H9 (cell line): ENCODE results near the gene GUK1. TPM values are rescaled to one million over a fixed set of nuclear protein-coding genes. Genes with fewer than 3 reads are reported as not detected.

Experiments
- DNase-seq: peaks from one replicate; pipeline ENCODE4 v3.0.0-alpha.2; 2017
- H2AFZ ChIP-seq: one replicate; pipeline ENCODE4 v1.6.1; 2013; ENCODE audit warnings: mild to moderate bottlenecking, low read length, control low read depth, moderate library complexity
- H2AK5ac ChIP-seq: 2 replicates; pipeline ENCODE4 v1.6.1; 2013; ENCODE audit warnings: low read length, control low read depth, mixed read lengths; ENCODE audit not compliant: insufficient read length
- H2BK120ac ChIP-seq: one replicate; pipeline ENCODE4 v1.6.1; 2013; ENCODE audit warnings: low read depth, mild to moderate bottlenecking, low read length, control low read depth, inconsistent platforms; ENCODE audit not compliant: poor library complexity, severe bottlenecking
- H2BK12ac ChIP-seq: 2 replicates; pipeline ENCODE4 v1.6.1; 2013; ENCODE audit warnings: low read length, control low read depth, mixed read lengths, low read depth; ENCODE audit not compliant: insufficient read length
- H2BK15ac ChIP-seq: 2 replicates; pipeline ENCODE4 v1.6.1; 2013; ENCODE audit warnings: low read depth, low read length, control low read depth
- H2BK20ac ChIP-seq: one replicate; pipeline ENCODE4 v1.6.1; 2013; ENCODE audit warnings: low read depth, mild to moderate bottlenecking, low read length, control low read depth, inconsistent platforms; ENCODE audit not compliant: poor library complexity, severe bottlenecking
- H2BK5ac ChIP-seq: 2 replicates; pipeline ENCODE4 v1.6.1; 2013; ENCODE audit warnings: low read length, control low read depth, mixed read lengths; ENCODE audit not compliant: insufficient read length
- H3K14ac ChIP-seq: 2 replicates; pipeline ENCODE4 v1.6.1; 2013; ENCODE audit warnings: low read length, control low read depth; ENCODE audit not compliant: insufficient read depth
- H3K18ac ChIP-seq: 2 replicates; pipeline ENCODE4 v1.6.1; 2013; ENCODE audit warnings: low read depth, mild to moderate bottlenecking, mixed read lengths, low read length, control low read depth; ENCODE audit not compliant: insufficient read length
- H3K23ac ChIP-seq: 2 replicates; pipeline ENCODE4 v1.6.1; 2013; ENCODE audit warnings: low read length, control low read depth, mixed read lengths, low read depth; ENCODE audit not compliant: insufficient read length
- H3K23me2 ChIP-seq: 2 replicates; pipeline ENCODE4 v1.6.1; 2013; ENCODE audit warnings: low read depth, mild to moderate bottlenecking, mixed read lengths, low read length, control low read depth; ENCODE audit not compliant: insufficient read length, poor library complexity, severe bottlenecking
- H3K27ac ChIP-seq: 2 replicates; pipeline ENCODE4 v1.5.1; 2013; ENCODE audit warnings: low read length, control low read depth, mixed read lengths, low read depth; ENCODE audit not compliant: insufficient read length
- H3K27me3 ChIP-seq: 2 replicates; pipeline ENCODE4 v1.6.1; 2013; ENCODE audit warnings: low read length, control low read depth, inconsistent platforms; ENCODE audit not compliant: insufficient read depth
- H3K4ac ChIP-seq: 2 replicates; pipeline ENCODE4 v1.6.1; 2013; ENCODE audit warnings: low read depth, mild to moderate bottlenecking, control low read depth, inconsistent platforms, low read length, moderate library complexity
- H3K4me1 ChIP-seq: 2 replicates; pipeline ENCODE4 v1.6.1; 2013; ENCODE audit warnings: low read length, control low read depth, inconsistent platforms; ENCODE audit not compliant: insufficient read depth
- H3K4me2 ChIP-seq: 2 replicates; pipeline ENCODE4 v1.6.1; 2013; ENCODE audit warnings: low read length, control low read depth, mixed read lengths; ENCODE audit not compliant: insufficient read length, insufficient read depth
- H3K56ac ChIP-seq: 2 replicates; pipeline ENCODE4 v1.6.1; 2013; ENCODE audit warnings: low read depth, mild to moderate bottlenecking, mixed read lengths, low read length, control low read depth; ENCODE audit not compliant: insufficient read length
- H3K79me1 ChIP-seq: 2 replicates; pipeline ENCODE4 v1.6.1; 2013; ENCODE audit warnings: low read depth, mild to moderate bottlenecking, moderate library complexity, low read length, control low read depth, inconsistent platforms; ENCODE audit not compliant: insufficient read depth, poor library complexity, severe bottlenecking
- H3K79me2 ChIP-seq: 2 replicates; pipeline ENCODE4 v1.6.1; 2013; ENCODE audit warnings: low read length, control low read depth, inconsistent platforms; ENCODE audit not compliant: insufficient read depth
- H3K9ac ChIP-seq: 2 replicates; pipeline ENCODE4 v1.6.1; 2013; ENCODE audit warnings: low read length, control low read depth, mixed read lengths; ENCODE audit not compliant: insufficient read length; ENCODE audit errors: extremely low read depth
- H3K9me3 ChIP-seq: one replicate; pipeline ENCODE4 v1.6.1; 2013; ENCODE audit warnings: low read depth, low read length, inconsistent platforms; ENCODE audit not compliant: control insufficient read depth
- H3T11ph ChIP-seq: one replicate; pipeline ENCODE4 v1.6.1; 2013; ENCODE audit warnings: mild to moderate bottlenecking, low read length, control low read depth, inconsistent platforms
- H4K20me1 ChIP-seq: one replicate; pipeline ENCODE4 v1.6.1; 2013; ENCODE audit not compliant: control insufficient read depth, insufficient read length, insufficient read depth
- H4K5ac ChIP-seq: 2 replicates; pipeline ENCODE4 v1.6.1; 2013; ENCODE audit warnings: low read depth, mild to moderate bottlenecking, mixed read lengths, low read length, control low read depth; ENCODE audit not compliant: insufficient read length
- H4K8ac ChIP-seq: replicated peaks from 2 replicates; pipeline ENCODE4 v1.6.1; 2013; ENCODE audit warnings: low read length, control low read depth, mixed read lengths, low read depth; ENCODE audit not compliant: insufficient read length
- H4K91ac ChIP-seq: 2 replicates; pipeline ENCODE4 v1.6.1; 2013; ENCODE audit warnings: low read depth, mild to moderate bottlenecking, moderate library complexity, mixed read lengths, low read length, control low read depth; ENCODE audit not compliant: insufficient read length
- H3K27ac Mint-ChIP-seq, 3 experiments: 2 replicates in 2 of 3; 3 replicates in 1 of 3; pipeline ENCODE4 v1.8.0; 2020 to 2021; ENCODE audit warnings: mixed read lengths in 3 of 3, mild to moderate bottlenecking in 1 of 3, moderate library complexity in 1 of 3
- H3K27me3 Mint-ChIP-seq: 2 replicates; pipeline ENCODE4 v1.8.0; 2021; ENCODE audit warnings: low read depth, mild to moderate bottlenecking, moderate library complexity, mixed read lengths
- H3K36me3 Mint-ChIP-seq, 3 experiments: 2 replicates in 2 of 3; 3 replicates in 1 of 3; pipeline ENCODE4 v1.8.0; 2020 to 2021; ENCODE audit warnings: low read depth in 3 of 3, mixed read lengths in 3 of 3; ENCODE audit not compliant: insufficient read depth in 1 of 3
- H3K4me1 Mint-ChIP-seq, 2 experiments: 2 replicates each; pipeline ENCODE4 v1.8.0; 2020; ENCODE audit warnings: mixed read lengths in 2 of 2
- H3K4me3 Mint-ChIP-seq, 2 experiments: 2 replicates in 1 of 2; 3 replicates in 1 of 2; pipeline ENCODE4 v1.8.0; 2020 to 2021; ENCODE audit warnings: mild to moderate bottlenecking in 2 of 2, mixed read lengths in 2 of 2, moderate library complexity in 1 of 2
- H3K9me3 Mint-ChIP-seq, 2 experiments: 2 replicates in 1 of 2; 3 replicates in 1 of 2; pipeline ENCODE4 v1.8.0; 2020; ENCODE audit warnings: mild to moderate bottlenecking in 2 of 2, mixed read lengths in 2 of 2, moderate library complexity in 1 of 2
- WGBS: extraction: QIAGEN DNeasy Blood & Tissue Kit; methylation state at CpG from one replicate; pipeline ENCODE4 v1.1.7; 2013; ENCODE audit warnings: missing lambda C conversion rate, low lambda C conversion rate, mixed read lengths; ENCODE audit not compliant: insufficient read length; ENCODE audit errors: extremely low coverage; 5-methylcytosine and 5-hydroxymethylcytosine counted together
- total RNA-seq: library from RNA; stranded (reverse); gene quantifications from 2 replicates; pipeline ENCODE4 v1.2.1, GENCODE V29; 2021
- TF ChIP-seq, protein P1 (sequence below): fragments of 200-600 bp; sonication (generic); conservative IDR thresholded peaks from 3 replicates; pipeline ENCODE4 v1.8.0; 2021; ENCODE audit warnings: antibody characterized with exemption, mild to moderate bottlenecking

Gene GUK1
- total RNA-seq, 1 experiment from 2014 or later = 88.2 TPM

GRCh38 chr1:228170666-228171065 is 30.6 kb downstream of the GUK1 start:
- Histone ChIP-seq H2BK120ac (no peak overlapping the region), H2BK20ac (no peak overlapping the region), H2BK15ac (no peak overlapping the region), H3K27ac (no peak overlapping the region), H3K56ac (no peak overlapping the region), H3K79me2 (0 out of 2 replicates have a peak, but pooled peaks cover 1% of the 10 kb centered on the region), H4K5ac (no peak overlapping the region), H3K18ac (no peak overlapping the region), H4K91ac (no peak overlapping the region), H3K9ac (no peak overlapping the region), H2AK5ac (no peak overlapping the region), H4K8ac (no peak overlapping the region), H3K9me3 (no peaks in the 10 kb centered on the region), H3K4ac (no peak overlapping the region), H3T11ph (no peak overlapping the region), H3K14ac (no peak overlapping the region; the same call in 1 of the 2 replicates), H3K27me3 (no peaks in the 10 kb centered on the region), H3K4me2 (no peak overlapping the region), H4K20me1 (no peaks in the 10 kb centered on the region), H3K4me1 (no peaks in the 10 kb centered on the region), H3K23me2 (no peaks in the 10 kb centered on the region), H2AFZ (no peak overlapping the region), H3K79me1 (no peaks in the 10 kb centered on the region), H2BK5ac (no peak overlapping the region), H3K23ac (no peak overlapping the region), H2BK12ac (no peak overlapping the region)
- no CpG with 5 or more reads among the region's 7 CpGs for WGBS
- TF ChIP-seq, protein P1, sequence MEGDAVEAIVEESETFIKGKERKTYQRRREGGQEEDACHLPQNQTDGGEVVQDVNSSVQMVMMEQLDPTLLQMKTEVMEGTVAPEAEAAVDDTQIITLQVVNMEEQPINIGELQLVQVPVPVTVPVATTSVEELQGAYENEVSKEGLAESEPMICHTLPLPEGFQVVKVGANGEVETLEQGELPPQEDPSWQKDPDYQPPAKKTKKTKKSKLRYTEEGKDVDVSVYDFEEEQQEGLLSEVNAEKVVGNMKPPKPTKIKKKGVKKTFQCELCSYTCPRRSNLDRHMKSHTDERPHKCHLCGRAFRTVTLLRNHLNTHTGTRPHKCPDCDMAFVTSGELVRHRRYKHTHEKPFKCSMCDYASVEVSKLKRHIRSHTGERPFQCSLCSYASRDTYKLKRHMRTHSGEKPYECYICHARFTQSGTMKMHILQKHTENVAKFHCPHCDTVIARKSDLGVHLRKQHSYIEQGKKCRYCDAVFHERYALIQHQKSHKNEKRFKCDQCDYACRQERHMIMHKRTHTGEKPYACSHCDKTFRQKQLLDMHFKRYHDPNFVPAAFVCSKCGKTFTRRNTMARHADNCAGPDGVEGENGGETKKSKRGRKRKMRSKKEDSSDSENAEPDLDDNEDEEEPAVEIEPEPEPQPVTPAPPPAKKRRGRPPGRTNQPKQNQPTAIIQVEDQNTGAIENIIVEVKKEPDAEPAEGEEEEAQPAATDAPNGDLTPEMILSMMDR = no peak
- Mint-ChIP-seq H3K27me3 (no peaks in the 10 kb centered on the region; the same call in none of the 2 replicates), H3K4me1 (peaks cover 5 to 6% of the 10 kb centered on the region in 2 experiments; a peak in 3 of 4 replicates), H3K27ac (peak overlapping the region; percentile 73 to 95 (median 75); a peak in 4 of 7 replicates), H3K36me3 (no peaks in the 10 kb centered on the region; a peak in 1 of 7 replicates), H3K9me3 (no peaks in the 10 kb centered on the region), H3K4me3 (no peak overlapping the region; a peak in 1 of 5 replicates)
- no peak for DNase-seq
